GM12874 (cell line): ENCODE measurements around the gene ANKRD30B.

Experiments used
- CTCF ChIP-seq: IDR thresholded peaks from 2 replicates; pipeline ENCODE4 v1.5.1; 2011; ENCODE audit warnings: low read depth, mild to moderate bottlenecking, control low read depth, low read length, moderate library complexity; ENCODE audit not compliant: insufficient read depth

Gene ANKRD30B

GRCh38 chr18:14781671-14782070 is 33.7 kb downstream of the ANKRD30B start:
- TF ChIP-seq CTCF, result no peak

GRCh38 chr18:14784133-14784532 is 36.2 kb downstream of the ANKRD30B start:
- TF ChIP-seq CTCF, result no peak

- no peak for TF ChIP-seq CTCF
These were observed 152.5 kb downstream of the ANKRD30B start for GRCh38 chr18:14900435-14900834.
